ENCODE results near the gene SDC1.

The SDC1 gene

DNA sequence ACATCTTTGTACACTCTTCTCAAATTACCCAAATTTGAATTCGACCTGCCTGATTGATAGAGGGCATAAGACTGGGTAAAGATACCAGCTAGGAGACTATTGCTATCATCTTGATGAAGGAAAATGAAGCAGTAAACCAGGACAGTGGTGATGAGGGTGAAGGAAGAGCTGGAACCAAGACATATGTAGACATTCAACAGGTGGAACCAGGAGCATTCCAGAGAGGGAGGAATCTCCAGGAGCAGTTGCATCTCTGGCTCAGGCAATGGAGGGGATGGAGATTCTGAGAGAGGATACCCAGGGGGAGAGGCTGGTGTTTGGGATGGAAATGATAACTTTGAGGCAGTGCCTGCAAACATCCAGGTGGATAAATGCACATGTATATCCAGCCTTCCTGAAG lies 41.6 kb downstream of the SDC1 start:
- DNase-seq (ENCODE audit: low read depth in 2 of 2), result no peak

DNA sequence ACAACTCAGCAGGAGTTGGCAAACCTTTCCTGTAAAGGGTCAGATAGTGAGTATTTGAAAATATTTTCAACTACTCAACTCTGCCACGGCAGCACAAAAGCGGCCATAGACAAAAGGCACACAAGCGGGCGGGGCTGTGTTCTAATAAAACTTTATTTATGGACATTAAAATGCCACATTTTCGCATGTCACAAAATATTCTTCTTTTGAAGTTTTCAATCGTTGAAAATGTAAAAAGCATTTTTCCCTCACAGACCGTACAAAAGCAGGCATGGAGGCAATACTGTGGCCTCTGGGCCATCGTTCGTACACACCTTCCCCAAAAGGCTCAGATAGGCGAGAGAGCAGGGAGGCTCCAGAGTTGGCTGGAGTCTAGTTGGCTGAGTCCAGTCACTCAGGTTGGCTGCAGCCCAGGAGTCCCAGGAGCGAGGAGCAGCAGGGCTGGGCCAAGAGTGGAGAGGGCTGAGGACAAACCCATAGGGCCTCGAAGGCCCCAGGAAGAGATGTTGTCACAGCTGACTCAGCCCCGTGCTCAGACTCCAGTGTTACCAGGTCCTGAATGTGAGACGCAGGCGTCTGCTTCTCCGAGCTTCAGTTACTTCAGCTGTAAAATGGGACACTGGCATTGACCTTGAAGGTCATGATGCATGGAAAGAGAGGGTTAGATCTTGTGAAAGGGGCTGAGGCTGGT lies 42.5 kb downstream of the SDC1 start:
- DNase-seq (ENCODE audit: low read depth in 2 of 2), result no peak

DNA sequence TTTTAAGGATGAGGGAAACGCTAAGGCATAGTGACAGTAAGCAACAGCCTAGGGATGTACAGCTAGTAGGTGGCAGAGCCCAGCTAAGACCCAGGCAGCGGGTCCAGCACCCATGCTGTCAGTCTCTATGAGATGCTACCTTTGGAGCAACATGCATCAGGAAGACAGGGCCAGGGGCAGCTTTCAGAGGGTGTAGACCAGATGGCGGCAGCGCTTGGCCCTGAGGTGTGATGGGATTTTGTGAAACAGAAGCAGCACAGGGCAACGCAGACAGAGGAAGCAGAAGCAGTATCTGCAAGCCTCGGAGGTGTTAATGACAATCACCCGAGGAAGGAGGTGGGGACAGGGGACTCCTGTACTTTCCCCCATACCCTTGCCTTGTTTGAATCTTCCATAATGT lies 43.2 kb downstream of the SDC1 start:
- no peak for DNase-seq (ENCODE audit: low read depth in 2 of 2)

DNA sequence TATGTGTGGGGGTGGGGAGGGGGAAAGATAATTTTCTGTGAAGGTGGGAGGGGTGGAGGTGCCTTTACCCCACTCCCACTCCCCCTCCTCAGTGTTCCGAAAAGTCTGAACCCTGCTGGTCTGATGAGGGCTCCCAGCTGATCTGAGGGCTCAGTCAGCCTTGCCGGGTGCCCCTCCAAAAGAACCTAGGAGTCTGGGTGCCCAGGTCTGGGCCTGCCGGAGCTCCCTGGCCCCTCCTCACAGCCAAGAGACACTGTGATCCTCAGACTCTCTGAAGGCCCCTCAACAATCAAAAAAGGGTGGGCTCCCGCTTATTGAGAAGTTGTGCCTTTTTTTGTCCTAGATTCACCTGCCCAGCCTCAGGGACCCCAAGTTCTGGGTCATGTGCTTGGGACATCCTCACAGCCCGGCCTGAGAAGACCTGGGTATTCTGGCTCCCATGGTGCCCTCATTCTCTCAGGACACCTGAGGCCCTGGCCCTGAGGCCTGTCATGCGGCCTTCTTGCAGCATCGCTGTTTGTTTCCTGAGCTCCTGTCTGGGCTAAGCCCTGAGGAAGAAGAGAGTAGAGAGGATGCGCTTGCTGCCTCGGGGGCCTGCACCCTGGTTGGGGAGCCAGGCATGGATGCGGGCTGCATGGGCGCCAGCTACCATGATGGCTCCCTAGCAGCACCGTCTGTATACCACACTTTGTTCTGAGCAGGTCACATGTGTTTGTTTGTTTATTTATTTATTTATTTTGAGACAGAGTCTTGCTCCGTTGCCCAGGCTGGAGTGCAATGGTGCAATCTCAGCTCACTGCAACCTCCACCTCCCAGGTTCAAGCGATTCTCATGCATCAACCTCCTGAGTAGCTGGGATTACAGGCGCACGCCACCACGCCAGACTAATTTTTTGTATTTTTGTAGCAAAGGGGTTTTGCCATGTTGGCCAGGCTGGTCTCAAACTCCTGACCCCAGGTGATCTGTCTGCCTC lies 44.0 kb downstream of the SDC1 start:
- DNase-seq (ENCODE audit: low read depth in 2 of 2), result no peak

- no peak for DNase-seq (ENCODE audit: low read depth in 2 of 2)
Measured at GRCh38 chr2:20179755-20180594, 45.0 kb downstream of the SDC1 start.

DNA sequence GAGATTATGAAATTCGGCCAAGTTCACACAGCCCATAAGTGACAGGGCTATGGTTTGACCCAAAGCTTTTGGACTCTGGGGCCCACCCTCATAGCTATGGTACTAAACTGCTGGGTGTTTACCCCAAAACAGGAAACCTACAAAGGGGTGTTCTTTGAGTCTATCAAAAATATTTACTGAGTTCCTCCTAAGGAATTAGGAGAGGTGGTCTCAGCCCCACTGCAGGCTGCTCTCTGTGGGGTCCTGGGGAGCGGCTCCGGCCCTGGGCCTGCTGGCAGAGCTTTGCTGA lies 45.5 kb downstream of the SDC1 start:
- no peak for DNase-seq (ENCODE audit: low read depth in 2 of 2)

DNA sequence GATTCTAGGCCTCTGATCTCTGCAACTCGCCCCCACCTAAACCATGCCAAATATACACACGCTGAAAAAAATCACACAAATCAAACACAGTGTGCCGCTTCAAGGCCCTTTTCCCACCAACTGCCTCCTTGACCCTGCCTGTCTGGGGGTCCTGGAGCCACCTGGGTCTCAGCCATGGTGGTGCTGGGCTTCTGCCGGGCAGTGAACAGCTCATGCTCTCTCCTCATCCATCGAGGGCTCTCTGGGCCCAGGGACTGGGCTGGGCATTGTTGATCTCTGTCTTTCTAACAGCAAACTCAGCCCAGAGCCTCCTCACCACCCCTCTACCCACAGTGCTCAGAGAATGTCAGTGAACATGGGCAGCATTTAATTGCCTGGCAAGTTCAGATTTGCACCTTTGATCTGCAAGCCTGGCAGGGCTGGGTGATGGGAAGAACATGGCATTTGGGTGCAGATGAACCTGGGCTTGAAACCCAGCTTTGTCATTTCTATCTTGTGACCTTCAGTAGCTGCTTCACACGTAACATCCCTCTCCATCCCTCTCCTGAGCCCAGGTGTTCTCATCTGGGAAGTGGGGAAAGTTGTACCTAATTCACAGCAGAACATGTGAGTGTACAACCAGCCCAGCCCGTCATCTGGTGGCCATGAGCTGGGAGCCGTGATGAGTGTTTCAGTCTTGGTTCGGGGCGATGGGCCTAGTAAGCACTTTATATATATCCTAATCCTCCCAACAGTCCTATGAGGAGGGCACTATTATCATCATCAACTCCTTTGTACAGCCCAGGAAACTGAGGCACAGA lies 46.1 kb downstream of the SDC1 start:
- DNase-seq (ENCODE audit: low read depth in 2 of 2), result no peak

- DNase-seq (ENCODE audit: low read depth in 2 of 2), result no peak
Measured at GRCh38 chr2:20178249-20178607, 46.7 kb downstream of the SDC1 start.

DNA sequence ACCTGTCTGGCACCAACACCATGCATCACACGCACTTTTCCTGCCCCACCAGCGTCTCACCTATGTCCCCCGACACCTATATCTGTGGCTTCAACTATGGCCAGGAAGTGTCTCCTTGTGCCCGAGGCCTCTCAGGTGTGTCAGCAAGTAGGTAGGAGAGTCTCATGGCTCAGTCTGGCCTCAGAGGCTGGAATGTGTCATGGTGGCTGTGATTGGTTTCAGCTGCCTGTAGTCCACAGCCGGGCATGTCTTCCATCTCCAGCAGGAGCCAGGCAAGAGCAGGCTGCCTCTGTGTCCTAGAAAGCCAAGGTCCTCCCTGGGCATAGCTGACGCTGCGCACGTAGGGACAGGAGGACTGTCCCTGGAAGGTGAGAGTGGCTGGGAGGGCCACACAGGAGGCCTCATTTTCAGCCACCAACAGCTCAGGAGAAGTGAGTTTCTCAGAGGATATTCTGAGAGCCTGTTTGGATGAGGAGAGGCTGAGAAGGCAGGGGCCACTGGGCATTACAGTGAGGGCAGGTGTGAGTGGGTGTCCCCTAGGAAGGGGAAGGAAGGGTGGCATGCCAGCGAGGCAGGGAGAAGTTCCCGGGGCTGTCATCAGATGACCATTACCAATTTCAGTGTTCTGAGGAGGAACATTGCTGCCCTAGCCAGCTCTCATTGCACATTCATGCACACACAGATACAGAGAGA lies 47.2 kb downstream of the SDC1 start:
- DNase-seq (ENCODE audit: low read depth in 2 of 2), result no peak

DNA sequence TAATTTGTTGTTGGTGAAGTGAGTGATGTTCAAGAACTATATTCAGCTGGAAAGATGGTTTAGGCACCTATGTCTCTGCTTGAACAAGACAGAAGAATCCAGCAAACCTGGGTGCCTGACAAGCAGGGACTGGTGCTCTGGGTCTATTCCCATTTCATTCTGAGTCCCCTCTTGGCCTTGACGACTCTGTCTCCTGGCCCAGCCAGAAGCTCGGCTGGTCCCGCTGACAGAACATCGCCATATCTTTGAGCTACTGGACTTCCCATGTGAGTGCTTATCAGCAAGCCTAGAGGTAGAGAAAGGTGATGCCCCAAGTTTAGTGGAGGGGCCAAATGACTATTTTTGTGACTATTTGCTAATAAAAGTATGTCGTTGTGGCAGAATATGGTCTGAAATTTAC lies 48.2 kb downstream of the SDC1 start:
- no peak for DNase-seq (ENCODE audit: low read depth in 2 of 2)

DNA sequence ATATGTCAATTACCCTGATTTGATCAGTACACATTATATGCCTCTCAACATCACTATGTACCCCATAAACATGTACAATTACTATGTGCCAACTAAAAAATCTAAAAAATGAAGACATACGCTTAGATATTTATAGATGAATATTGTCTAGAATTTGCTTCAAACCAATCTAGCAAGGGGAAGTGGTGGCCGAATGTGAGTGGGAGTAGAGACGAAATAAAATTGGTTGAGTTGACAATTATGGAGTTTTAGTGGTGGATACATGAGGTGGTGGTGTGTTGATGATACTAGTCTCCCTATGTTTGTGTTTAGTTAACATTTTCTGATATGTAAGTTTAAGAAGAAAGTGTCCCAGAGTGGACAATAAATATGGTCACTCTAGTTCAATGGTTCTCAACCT lies 49.0 kb downstream of the SDC1 start:
- DNase-seq (ENCODE audit: low read depth in 2 of 2), result no peak

GRCh38 chr2:20175267-20175666 lies 49.7 kb downstream of the SDC1 start:
- DNase-seq (ENCODE audit: low read depth in 2 of 2), result no peak

DNA sequence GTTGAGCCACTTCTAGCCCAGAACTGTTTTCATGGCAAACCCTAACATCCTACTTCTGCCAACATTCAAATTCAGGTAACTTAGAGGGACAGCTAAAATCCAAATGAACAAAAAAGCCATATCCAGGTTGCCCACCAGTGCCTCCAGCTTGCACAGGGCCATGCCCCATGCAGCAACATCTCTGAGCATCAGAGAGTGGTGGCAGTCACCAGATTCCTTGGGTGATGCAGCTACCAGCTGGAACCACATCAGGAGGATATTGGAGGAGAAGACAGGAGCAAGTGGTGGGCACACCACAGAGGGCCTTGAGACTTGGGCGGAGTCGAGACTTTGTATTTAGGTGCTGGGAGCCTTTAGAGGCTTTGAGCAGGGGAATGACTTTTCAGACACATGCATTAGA lies 50.5 kb downstream of the SDC1 start:
- DNase-seq (ENCODE audit: low read depth in 2 of 2), result no peak

GRCh38 chr2:20173496-20174402 lies 51.2 kb downstream of the SDC1 start:
- DNase-seq (ENCODE audit: low read depth in 2 of 2), result no peak

DNA sequence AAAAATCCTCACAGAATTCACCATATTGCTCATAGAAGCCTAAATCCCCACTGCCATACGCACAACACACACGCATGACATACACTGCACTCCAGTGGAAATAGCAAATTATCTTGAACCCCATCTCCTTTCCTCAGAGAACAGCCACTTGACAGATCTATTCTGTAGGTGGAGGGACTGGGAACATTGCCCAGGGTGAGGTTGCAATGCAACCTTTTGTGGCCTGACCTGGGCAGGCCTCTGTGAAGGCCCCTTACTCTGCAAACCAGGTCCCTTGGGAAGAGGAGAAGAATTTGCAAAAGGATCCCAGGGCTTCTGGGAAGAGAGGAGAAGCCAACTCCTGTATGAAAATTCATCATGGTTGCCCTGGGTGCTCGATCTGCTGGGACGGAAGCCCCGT lies 51.9 kb downstream of the SDC1 start:
- DNase-seq (ENCODE audit: low read depth in 2 of 2), result no peak

DNA sequence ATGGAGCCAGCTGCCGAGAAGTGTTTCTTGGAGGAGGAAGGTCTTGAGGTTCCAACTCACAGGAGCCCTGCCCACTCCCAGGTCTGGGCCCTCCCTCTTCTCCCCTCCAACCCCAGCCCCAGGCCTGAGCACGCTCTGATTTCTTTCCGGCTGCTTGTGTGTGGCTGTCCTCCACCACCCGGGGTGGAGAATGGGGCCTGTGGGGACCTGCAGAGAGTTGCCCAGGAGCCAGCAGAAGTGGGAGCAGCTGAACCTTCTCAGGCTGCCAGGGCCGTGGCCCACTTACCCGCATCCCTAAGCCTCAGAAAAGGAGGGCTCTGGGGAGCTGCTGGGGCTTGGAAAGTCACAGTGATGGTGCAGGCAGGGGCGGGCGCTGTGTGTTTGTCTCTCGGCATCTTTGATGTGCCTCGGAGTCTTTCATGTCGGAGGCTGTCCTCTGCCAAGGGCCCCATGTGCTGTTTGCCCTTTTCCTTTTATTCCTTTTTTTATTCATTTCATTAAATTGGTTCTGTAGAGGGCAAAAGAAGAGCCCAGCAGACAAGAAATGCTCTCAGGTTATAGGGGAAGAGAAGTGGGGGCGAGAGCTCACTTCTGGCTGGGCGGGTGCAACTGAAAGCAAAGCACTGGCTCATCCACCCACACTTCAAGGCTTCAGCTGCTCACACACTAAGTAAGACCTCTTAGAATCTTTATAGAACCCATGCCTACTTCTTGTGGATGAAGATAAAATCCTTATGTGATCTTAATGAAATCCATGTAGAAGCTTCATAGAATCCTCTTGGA lies 52.5 kb downstream of the SDC1 start:
- no peak for DNase-seq (ENCODE audit: low read depth in 2 of 2)

DNA sequence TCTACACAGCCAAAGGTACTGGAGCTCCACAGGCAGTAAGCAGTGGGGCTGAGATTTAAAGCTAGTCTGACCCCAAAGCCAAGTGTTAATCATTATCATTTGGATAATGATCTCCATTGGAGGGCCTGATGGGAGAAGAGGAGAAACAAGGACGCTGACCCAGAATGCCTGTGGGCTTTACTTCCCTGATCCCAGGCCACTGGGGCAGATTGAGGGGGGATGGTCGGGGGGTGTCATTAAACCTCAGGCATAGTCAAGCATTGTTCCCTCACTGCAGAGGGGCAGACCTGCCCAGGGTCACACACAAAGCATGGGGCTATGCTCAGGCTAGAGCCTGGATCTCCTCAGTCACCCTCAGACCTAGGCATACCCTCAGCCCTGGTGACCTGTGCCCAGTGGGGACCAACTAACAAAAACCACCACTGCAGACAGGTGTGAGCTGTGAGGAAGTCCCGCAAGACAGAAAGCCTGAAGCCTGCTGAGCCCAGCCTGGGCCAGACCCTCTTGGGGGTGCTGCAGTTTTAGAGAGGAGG lies 53.4 kb downstream of the SDC1 start:
- DNase-seq (ENCODE audit: low read depth in 2 of 2), result no peak

DNA sequence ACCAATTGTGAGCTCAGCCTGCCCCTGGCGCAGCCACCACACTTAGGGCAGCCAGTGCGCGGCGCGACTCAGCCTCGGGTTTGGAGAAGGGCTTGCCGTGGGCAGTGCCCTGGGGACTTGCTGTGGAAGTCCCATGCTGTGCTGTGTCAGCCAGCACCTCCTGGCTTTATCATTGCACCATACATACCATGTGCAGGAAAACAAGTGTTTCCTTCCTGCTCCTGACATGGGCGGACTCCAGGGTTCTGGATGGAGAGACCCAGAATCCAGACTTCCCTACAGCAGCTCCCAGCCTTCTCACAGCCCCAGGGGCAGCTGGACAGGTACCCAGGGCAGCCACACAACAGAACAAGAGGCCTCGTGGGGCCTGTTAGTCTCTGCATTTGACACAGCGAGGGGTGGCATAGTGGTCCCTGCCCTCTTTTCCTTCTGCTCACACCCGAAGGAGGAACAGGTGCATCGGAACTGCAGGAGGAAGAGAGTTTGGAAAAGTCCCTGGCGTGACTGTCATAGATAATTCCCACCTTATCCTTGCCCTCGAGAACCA lies 54.2 kb downstream of the SDC1 start:
- no peak for DNase-seq (ENCODE audit: low read depth in 2 of 2)
